Islet precursor cell (in vitro differentiated cells): ENCODE results near the gene INHA.

Source experiments
- DNase-seq: peaks from one replicate; pipeline ENCODE4 v3.0.0-alpha.2; 2018

INHA gene

DNA sequence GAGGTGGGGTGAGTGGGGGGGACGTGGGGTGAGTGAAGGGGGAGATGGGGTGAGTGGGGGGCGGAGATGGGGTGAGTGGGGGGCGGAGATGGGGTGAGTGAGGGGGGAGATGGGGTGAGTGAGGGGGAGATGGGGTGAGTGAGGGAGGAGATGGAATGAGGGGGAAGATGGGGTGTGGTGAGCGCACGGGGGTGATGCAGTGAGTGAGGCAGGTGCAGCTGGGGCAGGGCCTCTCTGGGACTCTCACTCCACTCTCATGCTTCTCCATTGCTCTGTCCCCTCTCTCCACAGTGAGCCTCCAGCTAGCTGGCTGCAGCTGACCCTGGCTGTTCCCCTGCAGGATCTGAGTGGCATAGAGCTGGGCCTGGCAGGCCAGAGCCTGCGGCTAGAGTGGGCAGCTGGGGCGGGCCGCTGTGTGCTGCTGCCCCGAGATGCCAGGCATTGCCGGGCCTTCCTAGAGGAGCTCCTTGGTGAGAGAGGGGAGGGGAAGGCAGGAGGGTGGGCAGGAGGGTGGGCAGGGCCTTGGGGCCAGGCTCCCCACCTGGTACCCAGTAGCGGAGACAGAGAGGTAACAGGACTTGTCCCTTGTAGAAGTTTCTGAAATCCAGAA, 41.5 kb downstream of the INHA start:
- DNase-seq, result no peak

DNA sequence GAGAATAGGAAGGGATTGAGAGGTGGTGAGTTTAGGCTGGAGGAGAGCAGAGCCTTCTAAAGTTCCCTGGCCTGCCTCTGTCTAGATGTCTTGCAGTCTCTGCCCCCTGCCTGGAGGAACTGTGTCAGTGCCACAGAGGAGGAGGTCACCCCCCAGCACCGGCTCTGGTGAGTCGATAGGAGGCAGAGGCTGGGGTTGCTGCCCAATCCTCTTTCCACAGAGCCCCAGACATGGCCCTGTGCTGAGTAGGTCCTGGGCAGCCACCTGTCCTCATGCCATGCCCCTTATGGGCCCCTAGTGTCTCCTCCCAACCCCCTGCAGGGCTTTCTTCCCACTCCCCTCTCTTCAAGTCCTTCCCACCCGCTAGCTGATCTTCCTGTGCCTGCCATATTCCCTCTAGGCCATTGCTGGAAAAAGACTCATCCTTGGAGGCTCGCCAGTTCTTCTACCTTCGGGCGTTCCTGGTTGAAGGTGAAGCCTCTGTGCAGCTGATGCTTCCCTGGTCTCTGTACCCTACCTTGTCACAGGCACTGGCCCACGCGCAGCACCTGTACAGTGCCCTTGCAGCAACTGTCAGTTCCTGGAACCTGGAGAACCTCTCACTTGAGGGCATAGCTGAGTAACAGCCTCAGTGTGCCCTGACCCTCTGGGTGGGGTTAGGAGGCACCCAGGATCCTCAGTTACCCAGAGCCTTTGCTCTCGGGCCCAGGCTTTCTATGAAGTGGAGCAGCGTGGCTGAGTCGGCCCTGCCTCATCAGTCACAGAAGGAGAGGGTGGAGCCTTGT, 42.2 kb downstream of the INHA start:
- DNase-seq, result no peak

GRCh38 chr2:219615036-219615435, 42.9 kb downstream of the INHA start:
- DNase-seq, result no peak

DNA sequence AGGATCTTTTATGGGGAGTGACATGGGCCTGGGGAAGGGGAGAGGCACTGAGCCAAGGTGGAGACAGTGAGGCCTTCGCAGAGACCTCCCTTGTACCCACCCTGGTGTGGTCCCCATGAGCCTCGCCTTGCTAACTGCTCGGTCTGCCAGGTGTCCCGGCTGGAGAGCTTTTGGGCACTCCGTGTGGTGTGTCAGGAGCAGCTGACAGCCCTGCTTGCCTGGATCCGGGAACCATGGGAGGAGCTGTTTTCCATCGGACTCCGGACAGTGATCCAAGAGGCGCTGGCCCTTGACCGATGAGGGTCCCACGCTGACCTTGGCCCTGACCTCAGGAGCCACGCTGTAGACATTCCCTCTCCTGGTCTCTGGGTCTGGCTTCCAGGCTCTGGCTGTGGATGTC, 43.8 kb downstream of the INHA start:
- peak; percentile 49 for DNase-seq

GRCh38 chr2:219616550-219616949, 44.4 kb downstream of the INHA start:
- no peak for DNase-seq

DNA sequence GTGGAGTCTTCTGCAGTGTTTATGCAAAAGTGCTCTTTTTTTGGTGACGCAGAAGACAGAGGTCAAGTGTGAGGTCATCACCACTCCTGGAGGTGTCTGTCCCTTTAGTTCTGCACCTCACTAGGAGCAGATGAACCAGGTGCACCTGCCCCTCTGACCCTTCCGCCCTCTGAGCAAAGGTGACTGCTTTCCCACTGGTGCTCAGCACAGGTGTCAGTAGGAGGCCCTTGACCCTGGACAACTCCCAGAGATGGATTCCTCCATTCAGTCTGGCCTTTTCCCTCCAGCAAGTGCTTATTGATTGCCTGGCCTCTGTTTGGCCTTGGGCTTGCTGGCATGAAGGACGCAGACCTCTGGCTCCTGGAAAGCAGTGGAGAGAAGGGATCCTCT, 46.6 kb downstream of the INHA start:
- DNase-seq, result no peak

DNA sequence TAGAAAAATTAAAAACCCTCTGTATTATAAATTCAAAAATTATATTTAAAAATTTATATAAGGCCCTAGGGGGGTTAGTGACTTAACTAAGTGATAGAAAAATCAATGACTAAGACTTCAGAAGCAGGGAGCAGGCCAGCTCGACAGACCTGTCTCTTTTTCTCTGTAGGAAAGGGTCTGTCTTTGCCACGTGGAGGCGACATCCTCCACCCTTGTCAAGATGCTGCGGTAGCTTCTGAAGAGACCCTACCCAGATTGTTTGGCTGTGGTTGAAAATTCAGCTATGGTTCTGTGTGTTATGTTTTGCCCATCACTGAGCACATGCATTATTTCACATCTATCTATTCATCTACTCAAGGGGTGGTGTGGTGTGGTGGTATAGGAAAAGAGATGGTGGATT, 47.1 kb downstream of the INHA start:
- DNase-seq, result no peak

DNA sequence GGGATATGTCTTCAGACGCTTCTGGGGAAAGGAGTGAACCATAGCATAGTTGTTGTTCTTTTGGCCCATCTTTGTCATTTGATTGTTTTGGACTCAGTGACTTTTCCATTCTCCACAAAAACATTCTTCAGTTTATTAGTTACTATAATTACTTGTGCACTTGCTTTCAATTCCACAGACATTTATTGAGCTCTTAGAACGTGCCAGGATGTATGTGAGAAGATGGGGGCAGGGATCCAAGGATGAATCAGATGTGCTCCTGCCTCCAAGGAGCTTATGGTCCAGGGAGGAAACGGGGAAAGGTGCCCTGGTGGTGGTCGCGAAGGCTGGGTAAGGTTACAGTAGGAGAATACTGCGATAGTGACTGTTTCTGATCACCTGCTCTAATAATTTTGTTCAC, 48.4 kb downstream of the INHA start:
- DNase-seq, result no peak

DNA sequence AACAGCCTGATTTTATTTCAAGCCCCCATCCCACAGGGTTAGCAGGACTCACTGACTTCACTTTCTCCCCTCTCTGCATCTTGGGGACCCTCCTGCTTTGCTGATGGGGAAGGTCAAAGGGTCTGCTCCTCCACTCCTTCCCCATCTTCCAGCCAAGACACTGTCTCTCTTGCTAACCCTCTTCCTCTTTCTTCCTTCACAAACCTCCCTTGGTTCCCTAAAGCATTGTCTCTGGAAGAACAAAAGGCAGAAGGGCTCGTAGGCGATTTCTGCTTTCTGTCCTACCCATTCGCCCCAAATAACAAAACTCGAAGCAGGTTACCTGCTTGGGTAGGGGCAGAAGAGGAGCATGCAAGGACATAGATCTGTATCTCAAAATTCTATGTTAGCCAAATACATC, 49.8 kb downstream of the INHA start:
- DNase-seq, result no peak

- DNase-seq, result no peak
Observed at GRCh38 chr2:219622472-219622871, 50.4 kb downstream of the INHA start.

- no peak for DNase-seq
Observed at GRCh38 chr2:219624565-219624964, 52.5 kb downstream of the INHA start.

DNA sequence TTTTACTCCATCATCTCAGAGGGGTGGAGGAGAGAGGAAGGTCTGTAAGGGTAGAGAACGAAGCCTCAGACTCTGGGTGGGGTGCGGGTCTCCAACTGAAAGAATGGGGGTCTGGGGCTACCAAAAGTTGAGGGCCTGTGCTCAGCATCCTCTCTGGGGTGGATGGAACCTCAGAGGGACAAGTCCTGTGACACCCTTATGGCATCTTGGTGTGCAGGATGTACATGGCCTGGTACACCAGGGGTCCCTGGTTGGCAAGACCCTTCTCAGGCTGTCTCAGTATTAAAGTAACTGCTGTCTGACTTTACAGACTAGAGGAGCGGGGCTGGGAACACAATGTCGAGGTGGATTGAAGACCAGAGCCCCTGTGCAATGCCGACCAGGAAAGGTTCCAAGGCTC, 53.1 kb downstream of the INHA start:
- DNase-seq, result no peak
